ENCODE results near the gene AXL.

- no peak for TF ChIP-seq CTCF (IDR thresholded peaks at IDR 0.05; ENCODE audit: borderline replicate concordance, extremely low read depth, low read length, poor library complexity, severe bottlenecking)
- TF ChIP-seq EZH2 (IDR thresholded peaks at IDR 0.05; ENCODE audit: borderline replicate concordance, low read depth, low read length, severe bottlenecking): no peak
Measured at GRCh38 chr19:41263042-41263849, 44.2 kb downstream of the AXL start.
